Astrocyte of the spinal cord (primary cell): ENCODE results near the gene NRN1.
"Not testable (repeated sequence)": the region's sequence is repeated elsewhere in the genome, so short reads cannot be mapped to it uniquely, and the experiment has no call there.

Experiments
- DNase-seq: peaks from one replicate; pipeline ENCODE4 v3.0.0; 2011; ENCODE audit warnings: low read depth, low spot score
- H3K4me3 ChIP-seq: 2 replicates; pipeline ENCODE4 v1.5.1; 2011; ENCODE audit warnings: low read depth, mild to moderate bottlenecking, low read length, moderate library complexity
- in situ Hi-C: cut with HindIII; loops from 2 replicates; pipeline ENCODE4 v1.10.0; 2017; ENCODE audit warnings: low sequenced_read_pairs
- TF ChIP-seq, protein P1 (sequence below): IDR thresholded peaks from 2 replicates; pipeline ENCODE4 v1.5.1; 2012; ENCODE audit warnings: low read depth, mild to moderate bottlenecking, low read length, inconsistent platforms

NRN1 gene

DNA sequence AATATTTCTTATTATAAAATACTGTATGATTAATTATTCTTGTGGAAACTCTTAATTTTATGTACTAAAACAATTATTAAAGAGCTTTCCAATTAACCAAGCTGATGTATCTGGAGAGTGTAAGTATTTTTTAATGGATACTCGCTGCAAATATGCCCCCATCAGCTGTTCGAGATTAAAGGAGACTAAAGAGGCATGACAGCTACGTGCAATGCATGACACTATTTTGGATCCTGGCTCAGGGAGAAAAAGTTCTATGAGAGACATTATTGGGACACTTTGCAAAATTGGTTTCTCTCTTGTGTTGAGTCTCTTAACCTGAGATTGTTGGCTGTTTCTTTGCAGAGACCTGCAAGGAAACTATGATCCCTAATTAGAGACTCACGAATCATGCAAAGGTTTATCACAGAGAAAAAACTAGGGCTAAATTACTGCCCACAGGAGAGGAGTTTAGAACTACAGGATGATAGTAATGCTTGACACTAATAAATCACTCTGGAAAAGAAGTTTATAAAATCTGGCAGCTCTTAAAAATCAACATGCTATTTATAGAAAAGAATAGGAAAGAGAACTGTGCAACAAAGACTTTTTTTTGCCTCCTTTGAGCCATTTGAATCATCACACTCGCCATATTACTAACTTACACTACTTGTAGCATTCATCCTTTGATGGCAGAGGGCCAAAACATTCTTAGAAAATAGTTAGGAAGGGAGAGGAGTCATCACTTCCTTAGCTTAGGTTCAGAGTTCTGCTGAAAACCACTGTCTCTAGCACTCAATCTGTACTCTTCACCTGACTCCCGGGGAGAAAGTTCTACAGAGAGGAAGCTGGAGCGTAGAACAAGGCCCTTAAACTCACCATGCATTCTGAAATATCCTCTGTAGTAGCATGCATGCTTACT, 25.3 kb downstream of the NRN1 start:
- in situ Hi-C loops = no loop called here
- DNase-seq = peak; percentile 61
- TF ChIP-seq, protein P1, sequence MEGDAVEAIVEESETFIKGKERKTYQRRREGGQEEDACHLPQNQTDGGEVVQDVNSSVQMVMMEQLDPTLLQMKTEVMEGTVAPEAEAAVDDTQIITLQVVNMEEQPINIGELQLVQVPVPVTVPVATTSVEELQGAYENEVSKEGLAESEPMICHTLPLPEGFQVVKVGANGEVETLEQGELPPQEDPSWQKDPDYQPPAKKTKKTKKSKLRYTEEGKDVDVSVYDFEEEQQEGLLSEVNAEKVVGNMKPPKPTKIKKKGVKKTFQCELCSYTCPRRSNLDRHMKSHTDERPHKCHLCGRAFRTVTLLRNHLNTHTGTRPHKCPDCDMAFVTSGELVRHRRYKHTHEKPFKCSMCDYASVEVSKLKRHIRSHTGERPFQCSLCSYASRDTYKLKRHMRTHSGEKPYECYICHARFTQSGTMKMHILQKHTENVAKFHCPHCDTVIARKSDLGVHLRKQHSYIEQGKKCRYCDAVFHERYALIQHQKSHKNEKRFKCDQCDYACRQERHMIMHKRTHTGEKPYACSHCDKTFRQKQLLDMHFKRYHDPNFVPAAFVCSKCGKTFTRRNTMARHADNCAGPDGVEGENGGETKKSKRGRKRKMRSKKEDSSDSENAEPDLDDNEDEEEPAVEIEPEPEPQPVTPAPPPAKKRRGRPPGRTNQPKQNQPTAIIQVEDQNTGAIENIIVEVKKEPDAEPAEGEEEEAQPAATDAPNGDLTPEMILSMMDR = no peak
- H3K4me3 ChIP-seq = no peak overlapping the region

DNA sequence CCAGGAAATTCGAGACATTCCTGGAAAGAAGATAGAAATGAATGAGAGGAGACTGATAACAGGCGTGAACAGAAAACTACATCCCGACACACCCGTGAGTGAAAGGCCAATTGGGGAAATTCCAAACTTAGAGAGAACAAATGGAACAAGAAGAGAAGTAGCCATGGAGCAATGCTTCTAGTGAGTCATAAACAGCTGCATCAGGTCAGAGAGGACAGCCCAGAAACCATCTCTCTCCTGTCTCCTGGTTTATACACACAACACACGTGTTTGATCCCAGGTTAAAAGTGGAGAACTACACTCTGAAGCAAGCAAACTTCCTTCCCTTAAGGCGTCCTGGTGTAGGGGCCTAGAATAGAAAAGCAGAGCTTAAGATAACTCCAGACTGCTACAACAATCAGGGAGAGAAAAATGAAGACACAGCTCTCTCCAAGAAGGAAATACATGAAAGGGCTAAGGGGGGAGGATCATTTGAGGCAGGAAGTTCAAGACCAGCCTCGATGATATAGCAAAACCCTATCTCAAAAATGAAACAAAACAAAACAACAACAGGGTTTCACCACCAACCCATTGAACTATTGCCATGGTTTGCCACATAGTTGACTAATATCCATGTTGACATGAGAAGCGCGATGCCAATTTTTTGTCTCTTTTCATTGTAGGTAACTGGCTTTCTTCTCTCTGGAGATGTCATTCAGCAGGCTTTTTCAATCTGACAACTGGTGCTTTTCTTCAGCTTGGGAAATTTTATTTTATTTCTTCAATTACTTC, 26.9 kb downstream of the NRN1 start:
- no peak overlapping the region for H3K4me3 ChIP-seq
- TF ChIP-seq, protein P1 = no peak
- no peak for DNase-seq
- in situ Hi-C loops = no loop called here

DNA sequence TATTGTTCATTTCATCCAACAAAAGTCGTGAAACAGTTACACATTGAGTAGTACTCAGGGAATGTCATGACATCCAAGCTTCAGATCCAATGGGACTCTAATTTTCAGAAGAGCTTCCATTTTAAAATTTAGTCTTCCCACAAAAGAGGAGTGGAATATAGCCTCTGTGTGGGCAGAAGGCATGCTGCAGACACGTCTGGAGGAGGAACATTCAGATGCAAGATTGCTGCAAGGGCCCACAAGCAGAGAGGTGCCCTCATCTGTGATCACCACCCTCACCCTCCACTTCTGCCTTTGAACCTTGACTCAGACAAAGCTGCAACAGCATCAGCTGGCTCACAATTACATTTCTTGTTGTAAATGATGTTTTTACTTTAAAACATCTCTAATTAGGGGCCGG, 29.9 kb downstream of the NRN1 start:
- DNase-seq = no peak
- in situ Hi-C loops = no loop called here
- TF ChIP-seq, protein P1 = no peak
- H3K4me3 ChIP-seq = no peak overlapping the region

DNA sequence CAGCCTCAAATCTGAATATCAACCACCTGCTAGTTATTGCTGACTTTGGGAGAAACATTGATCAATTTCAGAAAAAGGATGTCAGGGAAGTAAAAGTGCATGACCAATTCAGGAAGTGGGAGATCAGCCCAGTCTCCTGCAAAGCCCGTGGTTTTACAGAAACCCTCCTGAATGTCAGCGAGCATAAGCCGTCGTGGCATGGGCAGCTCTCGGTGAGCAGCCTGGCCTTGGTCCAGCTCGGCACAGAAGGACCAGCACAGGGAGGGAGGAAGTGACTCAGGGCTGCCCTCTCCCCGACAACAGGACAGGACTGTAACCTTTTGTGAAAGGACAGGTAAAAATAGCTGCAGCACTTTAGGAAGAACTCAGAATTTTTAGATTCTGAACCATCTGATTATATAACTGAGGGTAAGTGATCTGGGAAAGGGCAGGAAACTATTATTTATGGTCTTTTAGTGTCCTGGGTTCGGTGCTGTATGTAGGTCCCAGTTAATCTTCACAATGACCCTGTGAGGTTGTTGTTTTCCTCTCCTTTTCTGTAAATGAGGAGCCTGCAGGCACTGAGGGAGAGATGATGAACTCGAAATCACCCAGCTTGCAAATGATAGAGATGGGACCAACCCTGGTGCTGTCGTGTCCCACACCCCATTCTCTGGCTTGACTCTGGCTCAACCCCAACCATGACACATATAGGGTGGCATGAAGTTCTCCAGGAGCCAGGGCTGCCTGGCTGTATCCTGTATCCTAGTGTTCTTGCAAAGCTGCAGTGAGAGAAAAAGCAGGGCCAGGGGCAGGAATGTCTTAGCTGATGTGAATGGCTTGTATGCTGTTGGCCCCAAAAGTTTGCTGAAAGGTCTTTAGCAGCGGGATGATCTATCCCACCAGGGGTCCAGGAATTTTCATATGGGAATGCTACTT, 37.6 kb downstream of the NRN1 start:
- peak; percentile 46 for DNase-seq
- in situ Hi-C loops = no loop called here

DNA sequence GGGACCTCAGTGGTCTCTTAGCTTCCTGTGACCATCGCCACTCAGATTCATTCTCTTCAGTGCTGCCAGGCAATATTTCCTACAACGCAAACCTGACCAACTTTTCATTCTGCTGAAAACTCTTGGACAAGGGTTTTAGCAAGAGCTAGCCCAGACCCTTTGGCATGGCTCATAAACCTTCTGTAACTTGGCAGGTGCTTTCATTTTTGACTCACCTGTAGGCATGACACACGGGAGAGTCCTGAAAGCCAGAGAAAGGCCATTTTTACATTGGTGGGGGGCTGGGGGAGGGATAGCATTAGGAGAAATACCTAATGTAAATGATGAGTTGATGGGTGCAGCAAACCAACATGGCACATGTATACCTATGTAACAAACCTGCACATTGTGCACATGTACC, 38.7 kb downstream of the NRN1 start:
- in situ Hi-C loops, H3K4me3 ChIP-seq, DNase-seq: not testable (repeated sequence)

More for the DNA sequence above, 37.6 kb downstream of the NRN1 start:
- H3K4me3 ChIP-seq = no peak overlapping the region
- TF ChIP-seq, protein P1 = no peak

DNA sequence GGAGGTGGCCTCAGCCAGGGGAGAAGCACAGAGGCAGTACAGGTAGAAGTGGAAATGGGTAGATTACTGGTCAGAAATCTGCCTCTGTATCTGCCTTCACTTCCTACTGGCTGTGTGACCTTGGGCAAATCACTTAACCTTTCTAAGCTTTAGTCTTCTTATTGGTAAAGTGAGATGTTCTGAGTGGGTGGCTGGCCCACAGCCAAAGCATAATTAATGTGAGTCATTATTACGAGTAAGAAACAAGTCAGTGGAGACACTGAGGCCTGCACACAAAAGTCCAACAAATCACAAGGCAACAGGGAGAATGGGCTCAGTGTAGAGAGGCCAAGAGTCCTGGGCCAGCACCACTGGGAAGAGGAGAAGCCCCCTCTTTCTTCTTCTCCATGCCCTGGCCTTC, 39.1 kb downstream of the NRN1 start:
- H3K4me3 ChIP-seq = no peak overlapping the region
- in situ Hi-C loops = no loop called here
- TF ChIP-seq, protein P1 = no peak
- DNase-seq = no peak
